NCI-H2171 (cell line): ENCODE data around the gene CC2D2A.
"Not testable (repeated sequence)": the region's sequence is repeated elsewhere in the genome, so short reads cannot be mapped to it uniquely, and the experiment has no call there.

Experiments used
- DNase-seq: peaks from one replicate; lab custom pipeline; 2025; lab: John Stamatoyannopoulos, UW

The CC2D2A gene

GRCh38 chr4:15557786-15558550, 88.3 kb downstream of the CC2D2A start:
- DNase-seq: no peak

- DNase-seq: no peak
Observed at GRCh38 chr4:15558561-15558960, 88.9 kb downstream of the CC2D2A start.

GRCh38 chr4:15562114-15562513, 92.4 kb downstream of the CC2D2A start:
- DNase-seq: no peak

GRCh38 chr4:15562623-15563022, 92.9 kb downstream of the CC2D2A start:
- no peak for DNase-seq

- DNase-seq: no peak
Observed at GRCh38 chr4:15563871-15564270, 94.2 kb downstream of the CC2D2A start.

- no peak for DNase-seq
Observed at GRCh38 chr4:15568821-15569220, 99.1 kb downstream of the CC2D2A start.

- DNase-seq: no peak
Observed at GRCh38 chr4:15569746-15570145, 100.1 kb downstream of the CC2D2A start.

GRCh38 chr4:15575966-15576365, 106.3 kb downstream of the CC2D2A start:
- no peak for DNase-seq

GRCh38 chr4:15577508-15577907, 107.8 kb downstream of the CC2D2A start:
- DNase-seq: no peak

- no peak for DNase-seq
Observed at GRCh38 chr4:15584785-15585184, 115.1 kb downstream of the CC2D2A start.

GRCh38 chr4:15585331-15585730, 115.6 kb downstream of the CC2D2A start:
- DNase-seq: no peak

GRCh38 chr4:15586066-15586465, 116.4 kb downstream of the CC2D2A start:
- no peak for DNase-seq

GRCh38 chr4:15587649-15588048, 118.0 kb downstream of the CC2D2A start:
- no peak for DNase-seq

- DNase-seq: no peak
Observed at GRCh38 chr4:15592799-15593198, 123.1 kb downstream of the CC2D2A start.

- DNase-seq: no peak
Observed at GRCh38 chr4:15598644-15599043, 129.0 kb downstream of the CC2D2A start.

- DNase-seq: no peak
Observed at GRCh38 chr4:15600176-15600575, 130.5 kb downstream of the CC2D2A start.

- no peak for DNase-seq
Observed at GRCh38 chr4:15601862-15602261, 132.2 kb downstream of the CC2D2A start.

- DNase-seq: no peak
Observed at GRCh38 chr4:15605537-15605936, 135.9 kb downstream of the CC2D2A start.

- DNase-seq: no peak
Observed at GRCh38 chr4:15610855-15611254, 141.2 kb downstream of the CC2D2A start.

GRCh38 chr4:15612136-15612535, 142.5 kb downstream of the CC2D2A start:
- DNase-seq: no peak

- not testable (repeated sequence) for DNase-seq
Observed at GRCh38 chr4:15614891-15615290, 145.2 kb downstream of the CC2D2A start.

- DNase-seq: not testable (repeated sequence)
Observed at GRCh38 chr4:15617407-15617806, 147.7 kb downstream of the CC2D2A start.

- no peak for DNase-seq
Observed at GRCh38 chr4:15636818-15637217, 167.1 kb downstream of the CC2D2A start.

- no peak for DNase-seq
Observed at GRCh38 chr4:15638418-15638817, 168.7 kb downstream of the CC2D2A start.
